GM18511 (cell line): ENCODE measurements around the gene MARK3.

Source experiments
- ATAC-seq: cut with Tn5 transposase; IDR thresholded peaks from one replicate; pipeline ENCODE4 v1.9.1; 2021; ENCODE audit warnings: mild to moderate bottlenecking, moderate library complexity; ENCODE audit not compliant: unreplicated experiment

MARK3 gene

DNA sequence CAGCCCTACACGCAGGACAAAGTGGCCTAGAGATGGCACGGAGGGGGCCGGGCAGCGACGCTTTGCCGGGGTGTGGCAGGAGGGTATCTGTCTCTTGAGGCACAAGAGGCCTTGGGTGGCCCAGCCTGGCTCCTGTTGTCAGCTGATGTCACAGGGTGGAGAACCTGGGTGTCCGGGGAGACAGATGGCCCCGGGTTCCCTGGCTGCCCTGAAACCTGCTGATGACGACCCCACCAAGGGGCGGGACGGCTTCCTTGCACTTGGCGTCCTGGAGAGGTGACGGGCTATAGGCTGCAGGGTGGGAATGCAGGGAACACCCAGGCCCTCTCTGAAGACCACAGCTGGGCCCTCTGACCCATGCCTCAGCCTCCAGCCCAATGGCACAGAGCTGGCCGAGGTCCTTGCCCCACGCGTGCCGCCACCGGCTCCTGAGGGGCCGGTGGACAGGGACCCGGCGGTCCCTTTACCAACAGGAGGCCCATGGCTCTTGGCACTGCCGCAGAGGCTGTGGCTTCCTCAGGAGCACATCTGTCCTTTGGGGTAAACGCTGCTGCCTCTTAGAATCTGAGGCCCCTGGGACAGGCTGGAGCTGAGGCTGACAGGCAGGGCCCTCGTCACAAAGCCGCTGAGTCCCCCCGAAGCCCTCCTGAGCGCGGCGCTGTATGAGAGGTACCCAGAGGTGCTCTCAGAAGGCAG lies 160.2 kb downstream of the MARK3 start:
- ATAC-seq: no peak

DNA sequence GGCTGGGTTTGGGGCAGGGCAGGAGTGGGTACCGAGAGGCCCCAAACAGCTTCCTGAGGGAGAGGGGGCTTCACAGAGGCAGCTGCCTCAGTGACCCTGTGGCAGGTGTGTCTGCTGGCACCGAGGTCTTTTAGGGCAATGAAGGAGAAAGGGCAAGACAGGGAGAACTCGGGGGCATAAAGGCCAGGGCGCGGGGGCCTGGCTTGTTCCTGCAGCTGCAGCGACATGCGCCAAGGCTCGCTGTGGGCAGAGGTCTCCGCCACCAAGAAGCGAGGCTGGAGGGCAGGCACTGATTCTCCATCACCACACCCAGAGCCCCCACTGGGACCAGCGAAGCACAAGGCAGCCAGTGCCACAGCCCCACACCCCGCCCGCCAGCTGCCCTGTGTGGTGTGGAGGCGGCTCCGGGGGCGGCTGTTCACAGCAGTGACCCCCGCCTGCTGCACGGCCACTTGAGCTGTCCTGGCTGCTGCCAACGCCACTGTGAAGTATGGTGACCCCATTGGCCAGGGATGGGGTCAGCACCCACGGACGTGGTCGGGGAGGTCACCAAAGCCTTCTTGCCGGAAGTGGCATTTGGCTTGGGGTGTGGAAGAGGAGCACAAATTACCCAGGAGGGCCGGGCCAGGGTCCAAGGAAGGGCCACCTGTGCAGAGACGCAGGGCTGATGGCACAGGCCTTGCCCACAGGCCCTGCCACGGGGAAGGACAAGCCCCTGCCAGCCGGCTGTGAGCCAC lies 160.9 kb downstream of the MARK3 start:
- ATAC-seq: no peak

DNA sequence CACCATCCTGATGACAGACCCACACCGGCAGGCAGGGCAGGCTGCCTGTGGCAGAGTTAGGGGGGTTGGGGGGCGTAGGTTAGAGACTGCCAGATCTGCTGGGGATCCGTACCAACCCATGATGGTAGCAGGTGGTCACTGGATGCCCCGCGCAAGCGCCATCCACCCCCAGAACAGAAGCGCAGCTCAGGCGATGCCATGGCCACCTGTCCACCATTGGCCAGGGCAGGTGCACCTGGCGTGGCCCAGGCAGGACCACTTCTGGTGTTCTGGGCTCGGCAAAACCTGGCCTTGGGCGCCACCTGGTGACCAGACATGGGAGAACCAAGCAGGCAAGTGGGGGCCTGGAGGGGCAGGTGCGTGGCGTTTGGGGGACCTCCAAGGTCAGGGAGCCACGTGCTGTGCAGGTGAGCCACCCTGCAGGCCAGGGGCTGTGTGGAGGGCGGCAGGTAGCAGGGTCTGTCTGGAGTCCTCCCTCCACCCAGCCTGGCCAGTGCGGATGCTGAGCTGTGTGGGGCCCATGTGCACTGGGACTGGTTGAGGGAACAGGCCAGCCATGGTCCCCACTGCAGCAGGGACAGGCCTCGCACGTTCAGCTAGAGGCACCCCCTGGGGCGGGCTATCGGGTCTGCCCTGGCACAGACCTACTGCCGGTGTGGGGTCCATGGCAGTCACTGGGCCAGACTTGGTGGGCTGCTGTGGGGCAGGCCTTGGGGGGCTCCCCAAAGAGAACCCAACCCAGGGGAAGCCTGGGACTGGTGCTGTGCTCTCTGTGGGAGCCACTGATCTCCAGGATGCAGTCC lies 161.6 kb downstream of the MARK3 start:
- ATAC-seq: no peak

DNA sequence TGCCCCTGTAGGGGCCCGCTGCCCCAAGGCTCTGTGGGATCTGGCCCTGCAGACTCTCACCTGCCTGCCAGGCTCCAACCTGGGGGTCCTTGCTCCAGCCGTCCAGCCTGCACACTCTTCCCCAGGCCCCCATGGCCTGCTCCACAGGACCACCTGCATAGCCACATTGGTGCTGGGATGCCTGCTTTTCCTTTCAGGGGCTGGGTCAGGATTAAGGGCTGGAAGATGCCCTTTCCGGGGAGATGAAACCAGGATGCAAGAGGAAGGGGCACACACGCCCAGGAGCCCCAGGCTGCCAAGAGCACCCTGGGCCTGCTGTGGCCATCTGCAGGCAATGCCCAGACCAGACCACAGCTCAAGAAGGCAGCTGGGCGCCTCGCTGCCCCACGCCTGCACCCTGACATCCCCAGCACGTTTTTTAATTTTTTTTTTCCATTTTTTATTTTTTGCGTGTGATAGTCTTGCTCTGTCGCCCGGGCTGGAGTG lies 162.3 kb downstream of the MARK3 start:
- ATAC-seq: no peak

DNA sequence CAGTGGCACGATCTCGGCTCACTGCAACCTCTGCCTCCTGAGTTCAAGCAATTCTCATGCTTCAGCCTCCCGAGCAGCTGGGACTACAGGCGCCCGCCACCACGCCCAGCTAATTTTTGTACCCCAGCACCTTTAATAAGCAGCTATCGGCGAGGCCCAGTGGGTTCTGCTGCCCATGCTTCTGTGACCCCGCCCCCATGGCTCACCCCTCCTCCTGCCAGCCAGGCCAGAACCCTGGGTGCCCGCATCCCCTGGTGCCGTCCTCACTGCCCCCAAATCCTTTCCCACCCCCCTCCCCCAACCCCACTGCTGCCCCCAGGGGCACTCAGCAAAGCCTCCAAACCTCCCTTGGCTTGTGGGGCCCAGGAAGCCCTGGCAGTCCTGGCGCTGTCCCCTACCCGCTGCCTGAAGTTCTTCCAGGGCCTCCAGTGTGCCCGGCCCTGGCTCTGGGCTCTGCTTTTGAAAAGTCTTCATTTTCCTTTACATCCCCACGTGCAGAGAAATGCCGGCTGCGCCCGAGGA lies 162.8 kb downstream of the MARK3 start:
- ATAC-seq: no peak

DNA sequence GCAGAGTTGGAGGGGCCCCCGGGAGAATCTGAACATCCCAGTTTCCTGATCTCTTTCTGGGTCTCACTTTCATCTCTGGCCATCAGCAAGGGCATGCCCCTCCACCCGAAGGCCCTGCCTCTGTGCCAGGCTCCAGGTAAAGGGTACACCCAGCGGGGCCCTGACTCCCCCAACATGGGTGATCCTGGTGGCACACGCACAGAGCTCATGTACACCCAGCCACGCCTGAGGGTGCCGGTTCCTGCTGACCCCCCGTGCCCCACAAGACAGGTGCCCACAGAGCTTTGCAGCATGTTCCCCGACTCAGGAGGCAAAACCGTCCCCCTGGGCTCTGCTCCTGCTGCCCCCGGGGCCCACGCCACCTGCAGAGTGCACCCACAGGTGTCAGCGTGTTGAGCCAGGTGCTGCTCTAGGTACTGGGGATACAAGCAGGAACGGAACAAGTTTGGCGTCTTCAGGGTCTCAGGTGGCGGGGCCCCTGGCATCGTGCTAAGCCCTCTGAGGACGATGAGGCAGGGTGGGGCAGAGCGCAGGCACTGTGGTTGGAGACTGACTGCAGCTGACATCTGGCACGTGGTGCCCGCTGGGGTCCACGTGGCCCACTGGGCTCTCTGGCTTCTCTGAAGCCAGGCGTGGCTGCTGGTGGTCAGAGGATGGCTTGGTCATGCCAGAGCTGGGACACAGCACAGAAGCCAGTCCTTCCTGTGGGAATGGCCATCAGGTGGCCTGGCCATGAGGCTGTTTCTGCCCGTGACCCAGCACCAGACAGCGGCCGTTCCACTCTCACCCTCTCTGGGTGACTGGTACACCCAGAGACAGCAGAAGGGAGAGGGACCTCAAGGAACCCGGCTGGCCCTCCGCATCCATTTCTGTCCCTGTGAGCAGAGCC lies 163.5 kb downstream of the MARK3 start:
- ATAC-seq: no peak

DNA sequence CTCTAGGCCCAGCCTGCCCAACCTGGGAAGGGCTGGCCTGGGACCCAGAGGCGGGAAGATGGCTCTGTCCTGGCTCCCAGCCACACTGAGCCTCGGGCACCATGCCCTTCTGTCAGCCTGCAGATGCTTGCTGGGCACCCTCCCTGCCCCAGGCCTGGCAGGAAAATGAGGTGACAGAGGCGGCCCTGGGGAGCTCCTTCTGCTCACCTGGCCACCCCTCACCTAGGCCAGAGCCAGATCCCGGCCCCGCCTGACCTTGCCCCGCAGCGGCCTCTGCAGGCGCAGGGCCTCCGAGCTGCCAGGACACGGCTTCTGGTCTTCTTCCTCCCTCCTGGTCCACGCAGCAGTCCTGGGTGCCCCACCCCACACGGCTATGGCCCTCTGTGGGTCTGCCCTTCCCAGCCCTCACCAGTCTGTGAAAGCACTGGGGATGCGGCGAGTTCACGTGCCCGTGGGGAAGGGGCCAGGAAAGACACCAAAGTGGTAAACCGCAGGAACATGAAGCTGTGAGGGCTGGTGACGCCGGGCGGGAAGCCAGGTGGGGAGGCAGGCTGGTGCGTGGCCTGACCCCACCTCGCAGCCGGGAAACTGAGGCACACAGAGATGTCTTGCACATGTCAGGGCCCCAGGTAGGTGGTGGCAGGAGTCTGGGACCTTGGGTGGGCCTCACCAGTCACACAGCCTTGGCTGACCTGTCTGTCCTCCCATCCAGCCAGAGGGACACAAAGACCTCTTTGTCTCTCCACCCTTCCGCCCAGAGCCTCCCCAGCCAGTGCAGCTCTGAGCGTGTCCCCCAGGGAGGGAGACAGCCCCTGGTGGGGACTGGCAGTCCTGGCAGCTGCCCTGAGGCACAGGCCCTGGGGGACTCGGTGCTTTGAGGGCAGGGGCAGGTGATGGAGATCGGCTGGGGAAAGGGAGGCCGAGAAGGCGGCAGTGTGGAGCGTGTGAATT lies 164.4 kb downstream of the MARK3 start:
- no peak for ATAC-seq

DNA sequence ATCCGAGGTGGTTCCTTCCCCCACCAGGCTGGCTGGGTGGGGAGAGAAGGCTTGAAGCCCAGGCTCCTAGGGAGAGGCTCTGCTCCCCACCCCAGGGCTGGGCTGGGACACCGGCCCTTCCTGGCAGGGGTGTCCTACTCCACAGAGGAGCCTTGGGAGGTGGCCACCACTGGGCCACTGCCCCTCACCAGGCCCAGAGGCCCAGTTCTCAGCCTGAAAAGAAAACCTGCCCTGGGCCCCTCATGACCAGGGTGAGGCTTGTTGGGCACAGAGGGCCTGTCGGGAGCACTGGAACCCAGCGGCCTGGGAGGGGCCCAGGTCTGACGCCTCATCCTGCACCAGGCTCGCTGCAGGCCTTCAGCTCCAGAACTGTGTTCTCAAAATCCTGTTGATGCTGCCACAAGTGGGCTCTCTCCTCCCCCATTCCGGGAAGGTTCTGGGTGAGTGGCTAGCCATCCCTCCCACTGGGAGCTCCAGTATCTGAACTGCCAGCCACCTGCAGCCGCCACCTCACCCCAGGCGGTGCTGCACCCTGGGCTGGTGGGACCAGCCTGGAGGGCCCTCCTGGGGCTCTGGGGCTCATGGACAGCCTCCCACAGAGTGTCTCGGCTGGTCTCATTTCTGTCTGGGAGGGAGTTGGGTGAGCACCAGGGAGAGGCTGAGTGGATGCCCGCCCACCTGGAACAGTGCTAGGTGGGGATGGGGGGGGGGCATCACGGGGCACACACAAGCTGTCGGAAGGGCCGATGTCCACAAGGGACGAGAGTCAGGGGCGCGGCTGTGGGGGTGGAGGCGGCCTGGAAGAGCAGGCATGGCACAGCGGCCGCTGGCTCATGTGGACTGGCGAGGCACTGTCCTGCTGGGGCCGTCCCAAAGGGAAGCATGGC lies 165.5 kb downstream of the MARK3 start:
- ATAC-seq: no peak

DNA sequence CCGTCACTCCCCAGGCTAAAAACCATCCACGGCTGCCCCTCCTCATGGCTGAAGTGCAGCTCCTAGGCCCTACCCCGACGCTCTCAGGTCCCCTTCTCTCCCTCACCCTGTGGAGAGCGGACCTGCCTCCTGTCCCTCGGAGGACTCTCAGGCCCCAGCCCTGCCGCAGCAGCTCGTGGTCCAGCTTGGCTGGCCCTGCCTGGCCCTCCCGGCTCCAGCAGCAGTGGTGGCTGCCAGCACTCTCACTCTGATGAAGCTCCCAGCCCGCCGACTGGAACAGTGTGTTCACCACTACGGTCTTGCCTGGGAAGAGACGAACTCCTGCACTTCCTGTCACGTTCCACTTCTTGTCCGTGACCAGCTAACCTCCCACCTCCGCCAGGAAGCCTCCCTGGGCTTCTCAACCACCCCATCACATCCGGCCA lies 166.1 kb downstream of the MARK3 start:
- ATAC-seq: no peak

DNA sequence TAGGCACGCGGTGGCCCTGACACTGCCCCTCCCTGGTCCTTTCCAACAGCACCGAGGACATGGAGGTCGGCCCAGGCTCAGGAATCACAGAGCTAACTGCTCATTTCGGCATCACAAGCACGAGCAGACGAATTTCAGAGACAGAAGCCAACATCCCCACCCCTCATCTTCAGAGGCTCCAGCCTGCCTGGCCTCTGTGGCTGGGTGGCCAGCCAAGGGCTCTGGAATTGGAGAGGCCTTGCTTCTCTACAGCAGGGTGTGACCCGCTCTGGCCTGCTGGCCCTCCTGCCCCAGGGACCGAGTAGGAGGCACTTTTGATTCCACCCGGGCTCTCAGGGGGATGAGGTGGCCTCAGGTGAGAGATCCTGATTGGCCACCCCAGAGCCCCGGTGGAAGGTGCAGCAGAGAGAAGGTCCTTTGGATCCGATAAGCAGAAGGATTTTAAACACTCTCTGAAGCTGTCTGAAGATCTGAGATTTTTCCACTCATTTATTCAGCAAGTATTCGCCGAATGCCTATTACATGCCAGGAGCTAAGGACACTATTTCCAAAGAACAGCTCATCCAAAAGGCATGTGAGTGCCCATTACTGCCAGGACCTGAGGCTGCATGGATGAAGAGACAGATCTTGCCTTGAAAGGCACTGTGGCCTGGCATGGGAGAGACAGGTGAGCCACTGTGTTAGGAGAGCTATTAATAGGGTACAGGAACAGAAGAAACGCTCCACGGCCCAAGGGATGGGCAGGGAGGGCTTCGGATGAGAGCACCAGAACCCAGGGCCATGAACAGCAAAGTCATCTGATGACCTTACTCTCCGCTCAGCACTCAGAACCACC lies 167.0 kb downstream of the MARK3 start:
- ATAC-seq: no peak

DNA sequence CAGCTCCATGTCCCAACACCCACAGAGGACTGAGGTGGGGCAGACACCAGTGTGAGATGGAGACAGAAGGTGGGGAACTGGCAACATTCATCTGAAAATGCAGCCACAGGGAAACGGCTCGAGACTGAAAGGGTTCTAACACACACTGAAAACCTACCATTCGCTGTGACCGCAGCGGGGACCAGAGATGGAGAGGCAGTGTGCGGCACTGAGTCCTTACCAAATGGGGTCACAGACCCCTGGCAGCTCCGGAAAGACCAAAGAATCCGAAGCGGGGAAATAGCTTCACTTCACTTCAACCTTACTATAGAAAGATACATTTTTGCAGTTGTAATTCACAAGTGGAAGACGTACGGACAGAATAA lies 167.6 kb downstream of the MARK3 start:
- ATAC-seq: no peak
